GM19372 (cell line): ENCODE data around the gene MYH11.

Experiments
- ATAC-seq: cut with Tn5 transposase; IDR thresholded peaks from one replicate; pipeline ENCODE4 v1.9.1; 2021; ENCODE audit warnings: mild to moderate bottlenecking, low read depth, moderate library complexity; ENCODE audit not compliant: unreplicated experiment

Gene MYH11

DNA sequence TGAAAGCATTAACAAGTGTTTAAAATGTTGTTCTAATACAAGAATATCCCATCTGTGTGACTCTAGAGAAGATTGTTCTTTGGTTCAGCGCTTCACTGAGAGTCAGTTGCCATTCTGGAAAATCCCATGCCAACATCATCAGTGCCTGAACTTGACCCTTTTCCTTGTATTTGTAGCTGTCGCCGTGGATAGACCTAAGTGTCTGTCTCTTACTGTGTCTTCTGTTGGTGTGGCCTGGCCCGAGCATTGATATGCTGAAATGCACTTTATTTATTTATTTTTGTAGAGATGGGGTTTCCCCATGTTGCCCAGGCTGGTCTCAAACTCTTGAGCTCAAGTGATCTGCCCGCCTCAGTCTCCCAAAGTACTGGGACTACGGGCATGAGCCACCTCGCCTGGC lies 76.0 kb downstream of the MYH11 start:
- no peak for ATAC-seq

GRCh38 chr16:15779664-15780351 lies 77.0 kb downstream of the MYH11 start:
- no peak for ATAC-seq

GRCh38 chr16:15778999-15779614 lies 77.7 kb downstream of the MYH11 start:
- ATAC-seq: no peak

GRCh38 chr16:15778204-15778743 lies 78.6 kb downstream of the MYH11 start:
- no peak for ATAC-seq

GRCh38 chr16:15777533-15778203 lies 79.2 kb downstream of the MYH11 start:
- no peak for ATAC-seq

- no peak for ATAC-seq
These were observed 80.3 kb downstream of the MYH11 start for GRCh38 chr16:15776572-15776971.

DNA sequence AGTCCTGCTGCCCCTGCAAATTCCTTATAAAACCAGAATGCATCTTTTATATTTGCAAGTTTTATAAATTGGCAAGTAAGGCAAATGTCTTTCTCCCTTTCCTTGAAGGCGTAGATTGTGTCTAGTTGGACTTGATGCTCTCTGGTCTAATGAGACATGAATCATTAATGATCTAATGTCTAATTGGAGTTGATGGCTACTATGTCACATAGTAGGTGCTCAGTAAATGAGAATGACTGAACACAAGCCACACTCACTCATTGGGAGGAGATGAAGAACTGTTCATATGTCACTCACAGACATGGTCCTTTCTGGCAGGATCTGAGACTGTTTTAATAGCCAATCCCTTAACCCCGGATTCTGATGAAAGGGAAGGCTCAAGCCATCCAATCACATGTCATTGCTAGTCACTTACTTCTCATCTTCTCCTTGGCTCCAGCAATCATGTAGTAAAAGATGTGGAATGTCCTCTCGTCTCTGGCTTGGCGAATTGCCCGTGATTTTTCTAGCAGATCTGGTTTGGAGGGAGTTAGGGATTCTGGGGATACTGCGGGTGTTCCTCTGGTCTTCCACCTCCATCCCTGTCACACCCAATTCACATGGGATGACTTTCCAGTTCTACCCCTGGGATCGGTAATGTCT lies 81.0 kb downstream of the MYH11 start:
- no peak for ATAC-seq

DNA sequence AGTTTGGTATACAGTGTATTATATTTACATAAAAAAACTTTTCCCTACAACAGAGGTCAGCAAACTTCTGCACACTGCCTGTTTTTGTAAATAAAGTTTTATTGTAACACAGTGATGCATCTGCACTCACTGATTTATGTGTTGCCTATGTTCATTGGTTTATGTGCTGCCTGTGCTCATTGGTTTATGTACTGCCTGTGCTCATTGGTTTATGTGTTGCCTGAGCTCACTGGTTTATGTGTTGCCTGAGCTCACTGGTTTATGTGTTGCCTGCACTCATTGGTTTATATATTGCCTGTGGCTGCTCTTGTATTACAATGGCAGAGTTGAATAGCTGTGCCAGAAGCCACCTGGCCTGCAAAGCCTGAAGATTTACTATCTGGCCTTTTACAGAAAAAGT lies 81.6 kb downstream of the MYH11 start:
- no peak for ATAC-seq

GRCh38 chr16:15773968-15774367 lies 82.9 kb downstream of the MYH11 start:
- no peak for ATAC-seq

DNA sequence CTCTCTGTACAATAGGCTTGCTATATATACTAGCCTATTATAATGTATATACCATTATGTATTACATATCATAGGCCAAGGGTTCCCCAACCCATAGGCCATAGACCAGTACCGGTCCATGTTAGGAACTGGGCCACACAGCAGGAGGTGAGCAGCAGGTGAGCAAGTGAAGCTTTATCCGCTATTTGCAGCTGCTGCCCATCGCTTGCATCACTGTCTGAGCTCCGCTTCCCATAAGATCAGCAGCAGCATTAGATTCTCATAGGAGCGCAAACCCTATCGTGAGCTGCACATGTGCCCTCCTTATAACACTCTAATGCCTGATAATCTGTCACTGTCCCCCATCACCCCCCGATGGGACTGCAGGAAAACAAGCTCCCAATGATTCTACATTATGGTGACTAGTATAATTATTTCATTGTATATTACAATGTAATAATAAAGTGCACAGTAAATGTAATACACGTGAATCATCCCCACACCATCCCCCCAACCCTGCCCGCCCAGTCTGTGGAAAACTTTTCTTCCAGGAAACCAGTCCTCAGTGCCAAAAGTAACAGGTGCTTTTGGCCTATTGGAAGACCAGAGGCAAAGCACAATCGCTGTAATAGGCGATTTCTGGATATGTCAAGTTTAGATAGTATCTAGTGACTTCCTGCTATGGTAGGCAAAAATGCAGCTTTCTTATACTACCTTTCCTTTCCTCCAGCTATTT lies 84.1 kb downstream of the MYH11 start:
- no peak for ATAC-seq

GRCh38 chr16:15771694-15772093 lies 85.1 kb downstream of the MYH11 start:
- ATAC-seq: no peak

- no peak for ATAC-seq
These were observed 86.3 kb downstream of the MYH11 start for GRCh38 chr16:15770512-15770911.

DNA sequence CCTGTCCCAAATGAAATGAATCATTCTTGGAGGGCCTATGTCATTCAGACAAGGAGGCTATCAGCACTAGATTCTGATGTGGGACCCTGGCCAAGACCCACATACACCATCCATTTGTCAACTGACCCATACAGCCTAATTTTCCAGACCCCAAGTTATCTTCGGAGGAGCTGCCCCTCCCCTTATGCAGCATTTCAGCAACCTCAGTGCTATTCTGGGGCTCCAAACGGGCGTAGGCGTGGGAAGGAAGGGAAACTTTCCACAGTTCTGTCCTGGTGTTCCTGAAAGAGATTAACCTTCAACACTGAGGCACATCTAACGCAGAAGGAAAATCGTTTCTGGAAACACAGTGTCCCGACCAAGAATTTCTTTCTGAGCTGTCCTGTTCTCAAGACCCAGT lies 86.7 kb downstream of the MYH11 start:
- no peak for ATAC-seq

DNA sequence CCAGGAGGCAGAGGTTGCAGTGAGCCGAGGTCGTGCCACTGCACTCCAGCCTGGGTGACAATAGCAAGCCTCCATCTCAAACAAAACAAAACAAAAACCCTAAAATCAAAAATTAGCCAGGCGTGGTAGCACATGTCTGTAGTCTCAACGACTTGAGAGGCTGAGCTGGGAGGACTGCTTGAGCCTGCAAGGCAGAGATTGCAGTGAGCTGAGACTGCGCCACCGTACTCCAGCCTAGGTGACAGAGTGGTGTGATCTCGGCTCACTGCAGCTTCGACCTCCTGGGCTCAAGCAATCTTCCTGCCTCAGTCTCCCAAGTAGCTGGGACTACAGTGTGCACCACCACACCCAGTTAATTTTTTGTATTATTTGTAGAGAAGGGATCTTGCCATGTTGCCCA lies 87.6 kb downstream of the MYH11 start:
- no peak for ATAC-seq

- no peak for ATAC-seq
These were observed 88.6 kb downstream of the MYH11 start for GRCh38 chr16:15768201-15768600.

- no peak for ATAC-seq
These were observed 89.9 kb downstream of the MYH11 start for GRCh38 chr16:15766918-15767317.

- no peak for ATAC-seq
These were observed 90.9 kb downstream of the MYH11 start for GRCh38 chr16:15765880-15766279.

- no peak for ATAC-seq
These were observed 91.7 kb downstream of the MYH11 start for GRCh38 chr16:15765116-15765515.

GRCh38 chr16:15764112-15764511 lies 92.7 kb downstream of the MYH11 start:
- ATAC-seq: no peak

DNA sequence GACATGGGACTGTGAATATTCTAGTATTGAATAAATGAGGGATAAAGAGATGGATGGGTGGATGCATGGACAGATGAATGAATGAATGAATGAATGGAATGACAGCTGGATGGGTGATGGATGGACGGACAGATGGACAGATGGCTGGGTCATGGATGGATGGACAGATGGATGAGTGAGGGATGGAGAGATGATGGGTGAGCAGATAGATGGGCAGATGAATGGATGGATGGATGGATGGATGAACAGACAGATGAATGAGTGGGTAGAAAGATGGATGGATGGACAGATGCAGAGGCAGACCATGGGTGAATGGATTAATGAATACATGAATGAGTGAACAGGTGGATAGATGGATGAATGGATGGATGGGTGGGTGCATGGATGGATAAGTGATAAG lies 96.7 kb downstream of the MYH11 start:
- no peak for ATAC-seq

- no peak for ATAC-seq
These were observed 97.8 kb downstream of the MYH11 start for GRCh38 chr16:15759070-15759469.
